ENCODE measurements around the gene MAP3K5.
A peak's percentile ranks its signal among the peaks of the same experiment; 100 is the strongest.

The MAP3K5 gene

GRCh38 chr6:136683209-136683941, 108.9 kb downstream of the MAP3K5 start:
- DNase-seq (ENCODE audit: low spot score): no peak

- DNase-seq (ENCODE audit: low spot score): no peak
These were observed 110.0 kb downstream of the MAP3K5 start for GRCh38 chr6:136682292-136682691.

DNA sequence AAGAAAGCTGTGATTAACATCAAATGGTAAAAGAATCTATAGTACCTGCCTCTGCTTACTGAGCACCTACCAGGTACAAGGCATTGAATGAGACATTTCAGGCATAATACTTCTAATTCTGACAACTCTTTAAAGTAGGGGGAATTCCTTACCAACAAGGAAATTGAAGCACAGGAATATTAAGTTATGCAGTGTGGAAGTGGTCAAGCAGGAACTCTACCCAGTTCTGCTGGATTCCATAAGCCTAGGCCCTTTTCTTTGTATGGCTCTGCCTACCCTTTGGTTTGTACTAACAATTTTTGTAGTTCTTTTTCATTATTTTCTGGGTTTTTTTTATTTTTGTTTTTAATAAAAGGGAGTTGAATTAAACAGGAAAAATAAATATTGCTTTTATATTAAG, 114.5 kb downstream of the MAP3K5 start:
- no peak for DNase-seq (ENCODE audit: low spot score)

DNA sequence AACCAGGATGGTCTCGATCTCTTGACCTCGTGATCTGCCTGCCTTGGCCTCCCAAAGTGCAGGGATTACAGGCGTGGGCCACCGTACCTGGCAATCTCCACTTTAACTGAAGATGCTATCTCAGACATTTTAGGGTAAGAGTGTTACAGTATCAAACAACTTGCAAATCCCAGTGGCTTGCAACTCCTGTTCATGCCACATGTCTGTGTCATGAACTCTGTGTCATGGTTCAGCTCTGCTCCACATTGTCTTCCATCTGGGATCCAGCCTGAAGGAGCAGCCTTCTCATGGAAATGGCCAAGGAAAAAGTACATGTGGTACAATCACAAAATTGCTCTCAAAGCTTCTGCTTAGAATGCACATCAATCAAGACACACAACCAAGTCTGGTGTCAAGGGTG, 114.9 kb downstream of the MAP3K5 start:
- no peak for DNase-seq (ENCODE audit: low spot score)

GRCh38 chr6:136676075-136676474, 116.2 kb downstream of the MAP3K5 start:
- no peak for DNase-seq (ENCODE audit: low spot score)

DNA sequence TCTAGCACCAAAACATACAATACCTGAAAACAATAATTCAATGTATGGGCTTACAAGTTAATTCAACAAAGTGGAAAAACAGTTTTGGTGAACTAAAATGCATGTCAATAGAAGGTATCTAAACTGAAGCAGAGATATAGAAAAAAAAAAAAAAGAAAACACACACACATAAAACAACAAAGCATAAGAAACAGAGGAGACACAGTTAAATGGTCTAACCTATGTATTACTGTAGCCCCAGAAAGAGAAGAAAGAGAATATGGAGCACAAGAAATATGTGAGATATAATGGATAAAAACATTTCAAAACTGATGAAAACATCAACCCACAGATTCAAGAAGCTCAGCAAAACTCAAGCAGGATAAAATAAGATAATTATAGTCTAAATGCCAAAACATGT, 118.7 kb downstream of the MAP3K5 start:
- DNase-seq (ENCODE audit: low spot score): no peak

- no peak for DNase-seq (ENCODE audit: low spot score)
These were observed 120.1 kb downstream of the MAP3K5 start for GRCh38 chr6:136672144-136672543.

DNA sequence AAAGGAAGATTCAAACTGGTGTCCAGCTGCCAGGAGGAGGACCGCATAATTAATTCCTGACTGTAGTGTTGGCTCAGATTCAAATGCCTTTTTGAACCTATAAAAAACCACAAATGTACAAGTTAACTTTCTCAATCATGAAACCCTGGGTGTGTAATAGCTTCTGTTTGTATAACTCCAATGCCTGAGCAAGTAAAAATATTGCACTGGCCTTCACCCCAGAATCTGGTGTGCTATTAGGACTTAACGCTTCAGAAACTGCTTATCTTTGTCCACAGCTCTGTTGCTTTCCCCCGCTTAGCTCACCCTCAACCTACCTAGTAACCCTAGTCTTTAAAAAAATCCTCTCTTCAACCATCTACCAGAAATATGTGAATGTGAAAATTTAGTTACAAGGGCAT, 123.0 kb downstream of the MAP3K5 start:
- peak; percentile 23 for DNase-seq (ENCODE audit: low spot score)

DNA sequence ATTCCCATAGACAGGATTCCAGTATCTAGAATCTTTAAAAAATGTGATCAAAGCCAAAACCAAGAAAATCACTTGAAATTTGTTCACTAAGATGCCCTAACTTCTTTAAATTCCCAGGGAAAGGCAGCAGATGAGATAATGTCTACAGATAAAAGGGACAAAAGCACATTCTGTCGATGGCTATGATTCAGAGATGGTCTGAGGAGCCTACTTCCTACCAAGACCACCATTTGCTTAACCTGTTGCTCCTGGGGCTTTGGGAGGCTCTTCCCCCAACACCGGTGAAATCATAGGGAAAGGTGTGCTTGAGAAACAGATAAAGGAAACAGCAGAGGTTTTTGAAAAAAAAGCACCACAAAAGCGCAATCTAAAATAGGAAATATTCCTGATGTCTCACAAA, 123.7 kb downstream of the MAP3K5 start:
- no peak for DNase-seq (ENCODE audit: low spot score)

DNA sequence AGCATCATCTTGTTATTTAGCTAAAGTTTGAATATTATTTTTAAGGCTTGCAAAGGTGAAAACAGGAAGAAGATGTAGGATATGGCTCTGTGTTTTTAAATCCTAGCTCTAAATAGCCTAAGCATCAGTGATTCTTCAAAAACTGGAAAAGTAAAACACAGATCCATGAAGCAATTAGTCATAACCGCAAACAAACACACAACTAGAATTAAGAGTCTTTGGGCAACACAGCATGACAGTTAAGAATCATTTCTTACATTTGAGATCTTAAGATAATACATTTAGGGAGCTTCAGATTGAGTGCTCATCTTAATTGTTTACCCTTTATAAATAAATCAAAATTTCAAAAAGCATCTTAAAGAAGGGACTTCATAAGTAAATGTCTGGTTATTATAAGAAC, 126.2 kb downstream of the MAP3K5 start:
- DNase-seq (ENCODE audit: low spot score): no peak

- DNase-seq (ENCODE audit: low spot score): no peak
These were observed 129.7 kb downstream of the MAP3K5 start for GRCh38 chr6:136662347-136663237.

DNA sequence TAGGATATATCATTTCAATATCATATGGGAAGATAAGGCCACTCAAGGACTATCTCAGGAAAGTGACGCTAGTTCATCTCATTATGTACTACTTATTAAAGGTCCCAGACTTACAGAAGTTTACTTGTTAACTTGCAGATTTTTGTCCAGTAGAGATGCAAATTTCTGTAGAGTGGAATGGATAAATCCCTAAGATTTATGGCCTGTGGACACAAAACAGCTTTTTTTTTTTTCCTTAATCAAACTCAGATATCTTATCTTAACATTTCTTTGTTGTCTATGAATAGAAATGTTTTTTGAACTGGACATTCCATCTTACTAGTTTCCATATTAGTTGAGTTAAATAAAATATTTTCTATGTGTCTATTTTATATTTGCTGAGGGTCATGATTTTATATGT, 131.6 kb downstream of the MAP3K5 start:
- no peak for DNase-seq (ENCODE audit: low spot score)

- no peak for DNase-seq (ENCODE audit: low spot score)
These were observed 132.2 kb downstream of the MAP3K5 start for GRCh38 chr6:136659991-136660499.

DNA sequence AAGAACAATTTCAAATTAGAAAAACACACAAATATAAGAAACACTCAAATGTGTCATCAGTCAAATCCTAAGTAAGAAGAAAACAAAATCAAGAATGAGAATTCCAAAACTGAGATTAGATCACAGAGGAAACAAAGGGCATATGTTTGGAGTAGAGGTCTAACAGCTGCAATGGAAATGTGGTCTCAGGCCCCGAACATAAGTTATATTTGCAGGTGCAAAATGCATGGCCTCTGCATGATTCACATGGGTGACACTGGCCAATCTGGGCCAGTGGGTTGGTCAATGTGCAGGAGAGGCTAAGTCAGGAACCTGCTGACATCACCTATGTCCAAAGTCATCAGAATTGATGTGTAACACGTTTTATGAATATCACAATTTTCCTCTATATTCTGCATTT, 133.6 kb downstream of the MAP3K5 start:
- DNase-seq (ENCODE audit: low spot score): no peak

GRCh38 chr6:136657666-136658065, 134.6 kb downstream of the MAP3K5 start:
- DNase-seq (ENCODE audit: low spot score): no peak

GRCh38 chr6:136656121-136656520, 136.2 kb downstream of the MAP3K5 start:
- no peak for DNase-seq (ENCODE audit: low spot score)

DNA sequence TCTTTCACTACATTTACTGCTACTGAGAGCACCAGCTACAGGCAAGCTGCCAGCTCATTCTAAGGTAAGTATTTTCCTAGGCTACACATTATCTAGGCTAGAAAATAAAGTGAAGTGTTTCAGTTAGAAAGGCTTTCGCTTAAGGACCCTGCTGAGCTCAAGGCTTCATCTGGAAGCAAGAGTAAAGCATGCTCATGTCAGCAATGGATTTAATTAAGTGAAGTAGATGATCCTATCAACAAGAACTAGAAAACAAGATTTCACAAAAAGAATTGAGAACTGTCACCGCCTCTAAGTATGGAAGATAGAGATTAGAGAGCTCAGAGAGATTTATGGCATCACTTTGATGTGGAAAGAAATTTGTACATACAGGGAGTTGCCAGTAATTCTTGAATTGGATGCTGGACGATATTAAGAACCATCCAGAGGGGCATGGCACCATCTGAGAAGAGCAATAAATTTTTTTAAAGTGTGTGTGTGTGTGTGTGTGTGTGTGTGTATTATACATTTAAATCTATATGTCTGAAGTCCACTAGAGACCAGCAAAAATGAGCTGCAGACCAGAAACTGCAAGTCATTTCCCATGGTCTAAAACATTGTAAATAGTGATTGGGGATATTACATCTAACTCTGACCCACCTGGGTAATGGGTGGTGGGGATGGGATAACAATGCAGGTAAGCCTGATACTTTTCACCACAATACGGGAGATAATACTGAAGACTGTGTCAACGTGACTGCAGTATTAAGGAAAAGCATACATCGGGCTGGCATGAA, 136.8 kb downstream of the MAP3K5 start:
- no peak for DNase-seq (ENCODE audit: low spot score)

- no peak for DNase-seq (ENCODE audit: low spot score)
These were observed 138.2 kb downstream of the MAP3K5 start for GRCh38 chr6:136654086-136654485.

DNA sequence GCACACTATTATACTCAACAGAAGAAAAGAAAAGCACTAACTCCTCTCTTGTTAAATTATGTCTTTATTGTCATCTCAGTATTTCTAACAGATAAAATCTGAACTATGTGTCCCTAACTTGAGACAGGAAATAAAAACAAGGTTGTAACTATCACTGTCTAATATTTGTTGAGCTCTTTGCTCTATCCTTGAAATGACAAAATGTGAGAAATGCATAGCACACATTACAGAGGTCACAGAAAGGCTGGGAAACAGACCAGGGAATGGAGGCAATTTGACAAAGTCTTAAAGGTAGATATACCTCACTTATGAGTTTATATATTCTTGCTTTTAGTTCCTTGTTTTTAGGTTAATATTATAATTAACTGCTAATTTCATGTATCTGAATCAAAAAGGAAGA, 139.6 kb downstream of the MAP3K5 start:
- no peak for DNase-seq (ENCODE audit: low spot score)

DNA sequence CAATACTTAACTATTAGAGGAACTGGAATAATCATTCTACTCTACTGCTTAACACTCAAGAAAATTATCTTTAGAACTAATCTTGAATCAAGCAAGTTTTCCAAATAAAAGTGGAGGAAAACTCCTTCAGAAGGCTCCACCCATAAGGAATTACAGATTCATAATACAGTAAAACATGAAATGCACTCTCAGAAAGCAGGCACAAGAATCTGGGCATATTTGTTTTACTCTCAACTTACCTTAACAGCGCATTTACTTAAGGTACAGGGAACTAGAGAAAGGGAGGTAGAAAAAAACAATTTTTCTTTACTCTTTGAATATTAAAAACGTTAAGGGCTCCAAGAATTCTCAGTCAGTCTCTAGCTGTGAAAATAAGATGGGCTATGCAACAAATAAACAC, 140.3 kb downstream of the MAP3K5 start:
- no peak for DNase-seq (ENCODE audit: low spot score)

GRCh38 chr6:136647363-136647852, 144.9 kb downstream of the MAP3K5 start:
- no peak for DNase-seq (ENCODE audit: low spot score)

DNA sequence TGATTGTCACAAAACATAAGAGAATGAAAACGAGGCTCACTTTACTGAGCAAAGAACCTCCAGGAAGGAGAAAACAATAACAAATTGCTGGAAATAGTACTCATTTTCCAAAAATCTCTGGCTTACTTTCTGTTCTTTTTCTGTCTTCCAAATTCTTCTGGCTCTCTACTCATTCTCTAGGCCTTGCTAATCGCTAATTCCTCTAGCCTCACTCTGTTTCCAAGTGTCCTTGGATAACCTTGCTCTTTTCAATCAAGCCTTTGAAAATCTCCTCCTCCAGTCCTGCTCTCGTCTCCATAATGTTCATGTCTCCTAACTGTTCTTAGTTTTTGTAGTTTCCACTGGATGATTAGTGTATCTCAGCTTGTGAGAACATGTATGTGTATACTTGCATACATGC, 145.9 kb downstream of the MAP3K5 start:
- no peak for DNase-seq (ENCODE audit: low spot score)
